ENCODE data around the gene DBN1. TPM values are rescaled to one million over a fixed set of nuclear protein-coding genes. Genes with fewer than 3 reads are reported as not detected.

DBN1 gene
- polyA plus RNA-seq, 2 of the 4 experiments (the other 2 are of a cell fraction) = 47.7 to 107 TPM

- Histone ChIP-seq H3K4me1 (no peaks in the 10 kb centered on the region), H3K27ac (no peak within 1 kb of the TSS), H3K9me3 (no peaks in the 10 kb centered on the region), H3K4me3 (no peak within 1 kb of the TSS), H3K4me2 (no peak within 1 kb of the TSS)
- 92% methylated on average over 15 of the region's 20 CpGs for WGBS (ENCODE audit: missing lambda C conversion rate)
- POLR2A ChIA-PET = no interaction called here
- ATAC-seq (no peak), DNase-seq (ENCODE audit: low read depth in 1 of 2, low spot score in 1 of 2) (no peak), FAIRE-seq (no peak)
- TF ChIP-seq NR3C1 (IDR thresholded peaks at IDR 0.05) (no peak), ZSCAN20 (CRISPR knock-in tag; IDR thresholded peaks at IDR 0.05) (no peak)
- CTCF ChIA-PET = interaction anchor here (0.7 to 4.3 kb wide), 10 partner anchors 8 to 396 kb away, joined by 3 to 40 read pairs (median 4); no protein-coding TSS in a partner anchor
Measured at GRCh38 chr5:177509381-177509951, 36.0 kb upstream of the DBN1 start, which contains the start of gene DOK3. TSS of gene DOK3 (minus strand) at chr5:177509826. CDS start at chr5:177509540, 286 bp downstream.

DNA sequence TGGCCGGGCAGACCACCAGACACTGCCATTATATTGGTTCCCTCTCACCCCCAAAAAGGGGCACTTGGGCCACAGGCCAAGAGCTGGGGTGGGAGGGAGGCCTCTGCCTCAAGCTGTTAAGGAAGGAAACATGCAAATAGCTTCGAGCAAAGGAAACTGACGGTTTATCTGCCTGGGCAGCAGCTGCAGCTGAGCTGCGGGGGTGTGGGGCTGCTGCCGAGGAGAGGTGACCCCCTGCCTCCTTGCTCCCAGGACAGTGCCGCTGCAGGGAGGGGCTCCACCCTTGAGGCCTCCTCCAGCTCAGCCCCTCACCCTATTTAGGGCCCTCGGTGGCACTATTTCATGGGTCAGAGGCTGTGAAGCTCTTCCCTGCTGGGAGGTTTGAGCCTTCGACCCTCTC lies 35.4 kb upstream of the DBN1 start:
- POLR2A ChIA-PET = interaction anchor here (0.7 kb wide), 1 partner anchor 12 kb away, joined by 4 read pairs; the partner anchor contains the start of gene PDLIM7
- FAIRE-seq = no peak
- Histone ChIP-seq H3K27ac (no peak overlapping the region), H3K4me1 (no peaks in the 10 kb centered on the region), H3K4me2 (no peak overlapping the region), H3K4me3 (no peak overlapping the region), H3K9me3 (no peaks in the 10 kb centered on the region)
- CTCF ChIA-PET = interaction anchor here (0.7 to 4.3 kb wide), 12 partner anchors 8 to 395 kb away, joined by 3 to 40 read pairs (median 3); no protein-coding TSS in a partner anchor
- TF ChIP-seq ZSCAN20 (CRISPR knock-in tag; IDR thresholded peaks at IDR 0.05) = no peak
- no peak for TF ChIP-seq KDM1A (IDR thresholded peaks at IDR 0.05; ENCODE audit: low read depth)
- TF ChIP-seq EHF (CRISPR knock-in tag; IDR thresholded peaks at IDR 0.05) = no peak
- no peak for TF ChIP-seq HOXB5 (CRISPR knock-in tag; IDR thresholded peaks at IDR 0.05)
- no peak for TF ChIP-seq MAX (IDR thresholded peaks at IDR 0.05)
- TF ChIP-seq RAD21 (conservative IDR thresholded peaks at IDR 0.05 in 1 of 2, IDR thresholded peaks at IDR 0.05 in 1 of 2) = no peak
- TF ChIP-seq ESRRA (IDR thresholded peaks at IDR 0.05; ENCODE audit: borderline replicate concordance, low read length) = no peak
- no peak for TF ChIP-seq POLR2A (IDR thresholded peaks at IDR 0.05; ENCODE audit: low read length)
- TF ChIP-seq, protein P1, sequence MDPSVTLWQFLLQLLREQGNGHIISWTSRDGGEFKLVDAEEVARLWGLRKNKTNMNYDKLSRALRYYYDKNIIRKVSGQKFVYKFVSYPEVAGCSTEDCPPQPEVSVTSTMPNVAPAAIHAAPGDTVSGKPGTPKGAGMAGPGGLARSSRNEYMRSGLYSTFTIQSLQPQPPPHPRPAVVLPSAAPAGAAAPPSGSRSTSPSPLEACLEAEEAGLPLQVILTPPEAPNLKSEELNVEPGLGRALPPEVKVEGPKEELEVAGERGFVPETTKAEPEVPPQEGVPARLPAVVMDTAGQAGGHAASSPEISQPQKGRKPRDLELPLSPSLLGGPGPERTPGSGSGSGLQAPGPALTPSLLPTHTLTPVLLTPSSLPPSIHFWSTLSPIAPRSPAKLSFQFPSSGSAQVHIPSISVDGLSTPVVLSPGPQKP (IDR thresholded peaks at IDR 0.05; ENCODE audit: low read depth, low read length) = no peak
- no peak for TF ChIP-seq MYC (IDR thresholded peaks at IDR 0.05; ENCODE audit: borderline replicate concordance, low read length)
- TF ChIP-seq CBX8 (IDR thresholded peaks at IDR 0.05) = no peak
- no peak for DNase-seq (ENCODE audit: low read depth in 1 of 2, low spot score in 1 of 2)
- no peak for ATAC-seq
- WGBS (ENCODE audit: missing lambda C conversion rate) = 80% methylated on average over 8 of the region's 8 CpGs

- no peak overlapping the region for H3K4me2 ChIP-seq
- ChIA-PET CTCF (interaction anchor here (0.9 to 4.3 kb wide), 10 partner anchors 7 to 395 kb away, joined by 3 to 40 read pairs (median 4); no protein-coding TSS in a partner anchor), POLR2A (interaction anchor here (0.7 kb wide), 1 partner anchor 11 kb away, joined by 4 read pairs; the partner anchor contains the start of gene PDLIM7)
- TF ChIP-seq FOSB (CRISPR knock-in tag; IDR thresholded peaks at IDR 0.05) (no peak), CHD2 (IDR thresholded peaks at IDR 0.05; ENCODE audit: low read length, partially characterized antibody) (no peak), NFE2L2 (conservative IDR thresholded peaks at IDR 0.05; ENCODE audit: low read length) (no peak), ZFP36 (IDR thresholded peaks at IDR 0.05; ENCODE audit: borderline replicate concordance, partially characterized antibody) (no peak), CBX2 (IDR thresholded peaks at IDR 0.05; ENCODE audit: borderline replicate concordance, low read depth) (no peak), GATA3 (IDR thresholded peaks at IDR 0.05; ENCODE audit: borderline replicate concordance) (no peak), USF2 (IDR thresholded peaks at IDR 0.05) (no peak), CBX8 (IDR thresholded peaks at IDR 0.05) (no peak), MAZ (IDR thresholded peaks at IDR 0.05; ENCODE audit: borderline replicate concordance, low read depth, low read length) (no peak), RCOR1 (IDR thresholded peaks at IDR 0.05; ENCODE audit: low read depth, low read length) (no peak), KDM1A (IDR thresholded peaks at IDR 0.05; ENCODE audit: low read depth) (no peak), RNF2 (IDR thresholded peaks at IDR 0.05; ENCODE audit: borderline replicate concordance, low read depth) (no peak), KDM5A (IDR thresholded peaks at IDR 0.05) (no peak), TP53 (CRISPR knock-in tag; IDR thresholded peaks at IDR 0.05) (no peak), MYC (IDR thresholded peaks at IDR 0.05; ENCODE audit: borderline replicate concordance, low read length) (no peak), ZSCAN20 (CRISPR knock-in tag; IDR thresholded peaks at IDR 0.05) (no peak)
- TF ChIP-seq, protein P2, sequence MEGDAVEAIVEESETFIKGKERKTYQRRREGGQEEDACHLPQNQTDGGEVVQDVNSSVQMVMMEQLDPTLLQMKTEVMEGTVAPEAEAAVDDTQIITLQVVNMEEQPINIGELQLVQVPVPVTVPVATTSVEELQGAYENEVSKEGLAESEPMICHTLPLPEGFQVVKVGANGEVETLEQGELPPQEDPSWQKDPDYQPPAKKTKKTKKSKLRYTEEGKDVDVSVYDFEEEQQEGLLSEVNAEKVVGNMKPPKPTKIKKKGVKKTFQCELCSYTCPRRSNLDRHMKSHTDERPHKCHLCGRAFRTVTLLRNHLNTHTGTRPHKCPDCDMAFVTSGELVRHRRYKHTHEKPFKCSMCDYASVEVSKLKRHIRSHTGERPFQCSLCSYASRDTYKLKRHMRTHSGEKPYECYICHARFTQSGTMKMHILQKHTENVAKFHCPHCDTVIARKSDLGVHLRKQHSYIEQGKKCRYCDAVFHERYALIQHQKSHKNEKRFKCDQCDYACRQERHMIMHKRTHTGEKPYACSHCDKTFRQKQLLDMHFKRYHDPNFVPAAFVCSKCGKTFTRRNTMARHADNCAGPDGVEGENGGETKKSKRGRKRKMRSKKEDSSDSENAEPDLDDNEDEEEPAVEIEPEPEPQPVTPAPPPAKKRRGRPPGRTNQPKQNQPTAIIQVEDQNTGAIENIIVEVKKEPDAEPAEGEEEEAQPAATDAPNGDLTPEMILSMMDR (IDR thresholded peaks at IDR 0.05) = no peak
- TF ChIP-seq, protein P1 (IDR thresholded peaks at IDR 0.05; ENCODE audit: low read depth, low read length) = no peak
- TF ChIP-seq, protein P3, sequence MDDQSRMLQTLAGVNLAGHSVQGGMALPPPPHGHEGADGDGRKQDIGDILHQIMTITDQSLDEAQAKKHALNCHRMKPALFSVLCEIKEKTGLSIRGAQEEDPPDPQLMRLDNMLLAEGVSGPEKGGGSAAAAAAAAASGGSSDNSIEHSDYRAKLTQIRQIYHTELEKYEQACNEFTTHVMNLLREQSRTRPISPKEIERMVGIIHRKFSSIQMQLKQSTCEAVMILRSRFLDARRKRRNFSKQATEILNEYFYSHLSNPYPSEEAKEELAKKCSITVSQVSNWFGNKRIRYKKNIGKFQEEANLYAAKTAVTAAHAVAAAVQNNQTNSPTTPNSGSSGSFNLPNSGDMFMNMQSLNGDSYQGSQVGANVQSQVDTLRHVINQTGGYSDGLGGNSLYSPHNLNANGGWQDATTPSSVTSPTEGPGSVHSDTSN (IDR thresholded peaks at IDR 0.05) = no peak
- H3K27ac ChIP-seq = no peak overlapping the region
- DNase-seq (ENCODE audit: low read depth in 1 of 2, low spot score in 1 of 2) (no peak), FAIRE-seq (no peak), ATAC-seq (no peak)
- WGBS (ENCODE audit: missing lambda C conversion rate) = 95% methylated on average over 26 of the region's 26 CpGs
- no peaks in the 10 kb centered on the region for H3K9me3 ChIP-seq
- H3K4me3 ChIP-seq = no peak overlapping the region
- H3K4me1 ChIP-seq = no peaks in the 10 kb centered on the region
Measured at GRCh38 chr5:177508221-177508611, 34.8 kb upstream of the DBN1 start.

Measured in A549 (cell line).